HCT116 (cell line): ENCODE results near the gene NKPD1. TPM values are rescaled to one million over a fixed set of nuclear protein-coding genes. Genes with fewer than 3 reads are reported as not detected.

Source experiments
- ATAC-seq: fragments of 200-7000 bp; cut with Tn5 transposase; 2 replicates; pipeline ENCODE4 v1.9.1; 2020; ENCODE audit warnings: mild to moderate bottlenecking, moderate library complexity
- BruUV-seq: library from RNA; stranded (reverse); fragments of 400-500 nt; replicated peaks from 2 replicates; lab custom pipeline; 2021; lab: Mats Ljungman, UMichigan
- CTCF ChIA-PET: fragments of 300-600 bp; sonication (Branson Sonifier 250); formaldehyde crosslinking; loops from one replicate; lab custom pipeline; 2021; ENCODE audit warnings: antibody characterized with exemption; lab: Charles Lee
- POLR2A ChIA-PET: fragments of 300-600, 350-600 bp; sonication (Branson Sonifier 250); formaldehyde crosslinking; loops from one replicate; lab custom pipeline; 2021; ENCODE audit warnings: antibody characterized with exemption; lab: Charles Lee
- RAD21 ChIA-PET, 2 experiments: fragments of 300-600 bp; sonication (Branson Sonifier 250); formaldehyde crosslinking; loops; one replicate each; lab custom pipeline; 2023; ENCODE audit warnings: low total read pairs in 2 of 2; ENCODE audit not compliant: uncharacterized antibody in 2 of 2, unreplicated experiment in 2 of 2, low non-redundant PET in 1 of 2; lab: Charles Lee
- DNase-seq: peaks from one replicate; pipeline ENCODE4 v3.0.0-alpha.2; 2010; ENCODE audit warnings: low read depth, low spot score
- H2AFZ ChIP-seq: fragments of 200-600 bp; shearing (Covaris generic), sonication (generic); 2 replicates; pipeline ENCODE4 v1.6.1; 2017; ENCODE audit warnings: low read depth, mixed run types, mixed read lengths, antibody characterized with exemption, low read length; ENCODE audit not compliant: poor library complexity, severe bottlenecking
- H3K27ac ChIP-seq: 2 replicates; pipeline ENCODE4 v1.5.1; 2012; ENCODE audit warnings: low read depth, low read length
- H3K27me3 ChIP-seq: fragments of 200-600 bp; sonication (generic); 2 replicates; pipeline ENCODE4 v1.6.1; 2016; ENCODE audit warnings: mixed run types, low read length, mixed read lengths; ENCODE audit not compliant: insufficient read depth
- H3K36me3 ChIP-seq, 2 experiments: fragments of 200-500 bp in 1 of 2; fragments of 200-600 bp in 1 of 2; sonication (Bioruptor generic) in 1 of 2; sonication (generic) in 1 of 2; 2 replicates each; pipeline versions ENCODE4 v1.5.1 to v1.6.1; 2014 to 2016; ENCODE audit warnings: low read length in 2 of 2, inconsistent platforms in 1 of 2, mixed read lengths in 1 of 2, mixed run types in 1 of 2; ENCODE audit not compliant: insufficient read depth in 2 of 2, control insufficient read depth in 1 of 2
- H3K4me1 ChIP-seq, 2 experiments: fragments of 200-600 bp in 1 of 2; sonication (generic) in 1 of 2; 2 replicates each; pipeline versions ENCODE4 v1.5.1 to v1.6.1; 2012 to 2017; ENCODE audit warnings: low read length in 2 of 2, inconsistent platforms in 1 of 2, mild to moderate bottlenecking in 1 of 2, mixed read lengths in 1 of 2, mixed run types in 1 of 2, moderate library complexity in 1 of 2; ENCODE audit not compliant: insufficient read depth in 2 of 2, control insufficient read depth in 1 of 2
- H3K4me2 ChIP-seq: fragments of 200-600 bp; sonication (generic); 2 replicates; pipeline ENCODE4 v1.6.1; 2017; ENCODE audit warnings: mixed run types, low read length, mixed read lengths
- H3K4me3 ChIP-seq, 2 experiments: fragments of 200-600 bp in 1 of 2; sonication (generic) in 1 of 2; replicated peaks in 1 of 2; 2 replicates each; pipeline ENCODE4 v1.5.1; 2011 to 2016; ENCODE audit warnings: low read length in 2 of 2, control low read depth in 1 of 2, low read depth in 1 of 2, mild to moderate bottlenecking in 1 of 2, mixed read lengths in 1 of 2, mixed run types in 1 of 2
- H3K79me2 ChIP-seq: fragments of 200-600 bp; sonication (generic); 2 replicates; pipeline ENCODE4 v1.6.1; 2017; ENCODE audit warnings: mild to moderate bottlenecking, mixed run types, low read length, moderate library complexity, mixed read lengths; ENCODE audit not compliant: insufficient read depth
- H3K9ac ChIP-seq: fragments of 200-600 bp; sonication (generic); 2 replicates; pipeline ENCODE4 v1.6.1; 2016; ENCODE audit warnings: low read length, mixed read lengths
- H3K9me2 ChIP-seq: fragments of 200-600 bp; sonication (generic), shearing (Covaris generic); 2 replicates; pipeline ENCODE4 v1.6.1; 2017; ENCODE audit warnings: mixed run types, mild to moderate bottlenecking, moderate library complexity; ENCODE audit not compliant: insufficient read depth
- H3K9me3 ChIP-seq, 2 experiments: fragments of 200-500 bp in 1 of 2; fragments of 200-600 bp in 1 of 2; sonication (Bioruptor generic) in 1 of 2; sonication (generic) in 1 of 2; 2 replicates each; pipeline ENCODE4 v1.6.1; 2014 to 2017; ENCODE audit warnings: low read length in 2 of 2, mixed read lengths in 2 of 2, inconsistent platforms in 1 of 2, low read depth in 1 of 2, mild to moderate bottlenecking in 1 of 2, mixed run types in 1 of 2, moderate library complexity in 1 of 2; ENCODE audit not compliant: control insufficient read depth in 1 of 2, insufficient read depth in 1 of 2
- H4K20me1 ChIP-seq: fragments of 200-600 bp; sonication (generic), shearing (Covaris generic); 2 replicates; pipeline ENCODE4 v1.6.1; 2017; ENCODE audit warnings: mixed run types, mild to moderate bottlenecking, moderate library complexity; ENCODE audit not compliant: insufficient read depth
- ATF3 ChIP-seq: IDR thresholded peaks from 2 replicates; pipeline ENCODE4 v1.6.1; 2012
- CBX3 ChIP-seq: IDR thresholded peaks from 2 replicates; pipeline ENCODE4 v1.6.1; 2012; ENCODE audit warnings: low read depth
- EZH2phosphoT487 ChIP-seq: fragments of 200-600 bp; IDR thresholded peaks from 2 replicates; pipeline ENCODE4 v1.6.1; 2018; ENCODE audit warnings: antibody characterized with exemption, borderline replicate concordance
- FOSL1 ChIP-seq: IDR thresholded peaks from 2 replicates; pipeline ENCODE4 v1.6.1; 2012; ENCODE audit warnings: low read depth
- JUND ChIP-seq: IDR thresholded peaks from 2 replicates; pipeline ENCODE4 v1.6.1; 2012
- MAX ChIP-seq: IDR thresholded peaks from 2 replicates; pipeline ENCODE4 v1.6.1; 2012
- POLR2A ChIP-seq: IDR thresholded peaks from 2 replicates; pipeline ENCODE4 v1.7.0; 2011; ENCODE audit warnings: borderline replicate concordance; ENCODE audit not compliant: insufficient read depth, insufficient read length; ENCODE audit errors: extremely low read depth
- SIN3A ChIP-seq: IDR thresholded peaks from 2 replicates; pipeline ENCODE4 v1.6.1; 2012; ENCODE audit warnings: low read depth
- SP1 ChIP-seq: IDR thresholded peaks from 2 replicates; pipeline ENCODE4 v1.6.1; 2012; ENCODE audit warnings: low read depth
- SRF ChIP-seq: IDR thresholded peaks from 2 replicates; pipeline ENCODE4 v1.6.1; 2012; ENCODE audit warnings: low read depth
- ZNF274 ChIP-seq: fragments of 200-500 bp; sonication (Bioruptor generic); IDR thresholded peaks from 2 replicates; pipeline ENCODE4 v1.6.1; 2014; ENCODE audit warnings: mild to moderate bottlenecking, low read depth, low read length, inconsistent platforms
- intact Hi-C: fragments of 100-400 bp; cut with micrococcal nuclease; formaldehyde crosslinking; loops from 2 replicates; pipeline ENCODE4 v1.10.0; 2022
- total RNA-seq: library from RNA; stranded (reverse); gene quantifications from one replicate; pipeline ENCODE4 v1.2.1, GENCODE V29; 2021; ENCODE audit not compliant: unreplicated experiment
- TF ChIP-seq, protein P1 (sequence below): IDR thresholded peaks from 2 replicates; pipeline ENCODE4 v1.6.1; 2011; ENCODE audit warnings: mild to moderate bottlenecking, low read length, moderate library complexity; ENCODE audit not compliant: insufficient replicate concordance; ENCODE audit errors: extremely low read depth

The NKPD1 gene
- total RNA-seq, 1 experiment from 2014 or later: 0.64 TPM

DNA sequence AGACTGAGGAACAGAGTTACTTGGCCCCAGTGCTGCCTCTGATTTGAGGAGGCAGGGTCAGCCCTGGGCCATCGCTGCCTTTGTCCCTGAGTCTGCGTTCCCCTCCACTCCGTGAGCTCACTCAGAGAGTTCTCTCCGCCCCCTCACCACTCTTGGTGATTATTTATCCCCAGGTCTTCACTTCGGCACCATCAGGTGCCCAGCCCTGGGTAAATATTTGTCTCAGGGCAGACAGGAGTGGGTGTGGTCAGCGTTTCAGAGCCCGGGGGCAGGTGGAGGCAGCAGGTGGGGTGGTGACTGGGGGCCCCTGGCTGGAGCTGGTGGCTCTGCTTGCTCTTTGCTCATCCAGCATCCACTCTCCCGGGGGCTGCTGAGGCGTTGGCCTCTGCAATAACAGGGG, 47.2 kb downstream of the NKPD1 start:
- intact Hi-C loops: no loop called here
- no TSS peak for BruUV-seq
- H3K4me2 ChIP-seq: no peak overlapping the region
- no peaks in the 10 kb centered on the region for H3K27me3 ChIP-seq
- H3K27ac ChIP-seq: no peak overlapping the region
- DNase-seq: no peak
- H3K9ac ChIP-seq: no peak overlapping the region
- no peak overlapping the region for H3K4me3 ChIP-seq
- H3K9me3 ChIP-seq: no peaks in the 10 kb centered on the region
- H3K4me1 ChIP-seq: peaks cover 4 to 13% of the 10 kb centered on the region in 2 experiments; a peak in 1 of 4 replicates
- RAD21 ChIA-PET: no interaction called here
- H3K79me2 ChIP-seq: peaks cover 94% of the 10 kb centered on the region
- CTCF ChIA-PET: interaction anchor here (0.7 kb wide), 1 partner anchor 54 kb away, joined by 3 read pairs; no protein-coding TSS in a partner anchor
- no peak overlapping the region for H2AFZ ChIP-seq
- 0 out of 2 replicates have a peak, but pooled peaks cover 4% of the 10 kb centered on the region for H4K20me1 ChIP-seq
- POLR2A ChIA-PET: no interaction called here
- TF ChIP-seq SP1 (no peak), ZNF274 (no peak), MAX (no peak), ATF3 (no peak), POLR2A (no peak), SRF (no peak), EZH2phosphoT487 (no peak)
- no peaks in the 10 kb centered on the region for H3K9me2 ChIP-seq
- ATAC-seq: no peak
- H3K36me3 ChIP-seq: no peaks in the 10 kb centered on the region

- DNase-seq (no peak), ATAC-seq (no peak)
- Histone ChIP-seq H3K9ac (no peak overlapping the region), H3K27ac (no peak overlapping the region), H3K79me2 (peaks cover 97% of the 10 kb centered on the region), H3K36me3 (no peaks in the 10 kb centered on the region), H2AFZ (no peak overlapping the region), H3K9me3 (no peaks in the 10 kb centered on the region), H3K9me2 (no peaks in the 10 kb centered on the region), H4K20me1 (0 out of 2 replicates have a peak, but pooled peaks cover 4% of the 10 kb centered on the region), H3K4me3 (no peak overlapping the region), H3K4me1 (peaks cover 4 to 13% of the 10 kb centered on the region in 2 experiments; a peak in 1 of 4 replicates), H3K4me2 (no peak overlapping the region), H3K27me3 (no peaks in the 10 kb centered on the region)
- intact Hi-C loops: no loop called here
- POLR2A ChIA-PET: no interaction called here
- no TSS peak for BruUV-seq
- CTCF ChIA-PET: interaction anchor here (1.9 kb wide), 1 partner anchor 13 kb away, joined by 5 read pairs; no protein-coding TSS in a partner anchor
- RAD21 ChIA-PET: no interaction called here
- TF ChIP-seq, protein P1, sequence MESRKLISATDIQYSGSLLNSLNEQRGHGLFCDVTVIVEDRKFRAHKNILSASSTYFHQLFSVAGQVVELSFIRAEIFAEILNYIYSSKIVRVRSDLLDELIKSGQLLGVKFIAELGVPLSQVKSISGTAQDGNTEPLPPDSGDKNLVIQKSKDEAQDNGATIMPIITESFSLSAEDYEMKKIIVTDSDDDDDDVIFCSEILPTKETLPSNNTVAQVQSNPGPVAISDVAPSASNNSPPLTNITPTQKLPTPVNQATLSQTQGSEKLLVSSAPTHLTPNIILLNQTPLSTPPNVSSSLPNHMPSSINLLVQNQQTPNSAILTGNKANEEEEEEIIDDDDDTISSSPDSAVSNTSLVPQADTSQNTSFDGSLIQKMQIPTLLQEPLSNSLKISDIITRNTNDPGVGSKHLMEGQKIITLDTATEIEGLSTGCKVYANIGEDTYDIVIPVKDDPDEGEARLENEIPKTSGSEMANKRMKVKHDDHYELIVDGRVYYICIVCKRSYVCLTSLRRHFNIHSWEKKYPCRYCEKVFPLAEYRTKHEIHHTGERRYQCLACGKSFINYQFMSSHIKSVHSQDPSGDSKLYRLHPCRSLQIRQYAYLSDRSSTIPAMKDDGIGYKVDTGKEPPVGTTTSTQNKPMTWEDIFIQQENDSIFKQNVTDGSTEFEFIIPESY: no peak
- no peak for TF ChIP-seq CBX3
- no peak for TF ChIP-seq SP1
- TF ChIP-seq SIN3A: no peak
- no peak for TF ChIP-seq FOSL1
- TF ChIP-seq JUND: no peak
Observed at GRCh38 chr19:45112111-45112827, 48.5 kb downstream of the NKPD1 start.
